HCT116 (cell line): ENCODE measurements around the gene CDC42EP3. TPM values are rescaled to one million over a fixed set of nuclear protein-coding genes. Genes with fewer than 3 reads are reported as not detected.

Experiments used
- ATAC-seq: fragments of 200-7000 bp; cut with Tn5 transposase; 2 replicates; pipeline ENCODE4 v1.9.1; 2020; ENCODE audit warnings: mild to moderate bottlenecking, moderate library complexity
- BruUV-seq: library from RNA; stranded (reverse); fragments of 400-500 nt; replicated peaks from 2 replicates; lab custom pipeline; 2021; lab: Mats Ljungman, UMichigan
- CTCF ChIA-PET: fragments of 300-600 bp; sonication (Branson Sonifier 250); formaldehyde crosslinking; loops from one replicate; lab custom pipeline; 2021; ENCODE audit warnings: antibody characterized with exemption; lab: Charles Lee
- POLR2A ChIA-PET: fragments of 300-600, 350-600 bp; sonication (Branson Sonifier 250); formaldehyde crosslinking; loops from one replicate; lab custom pipeline; 2021; ENCODE audit warnings: antibody characterized with exemption; lab: Charles Lee
- RAD21 ChIA-PET, 2 experiments: fragments of 300-600 bp; sonication (Branson Sonifier 250); formaldehyde crosslinking; loops; one replicate each; lab custom pipeline; 2023; ENCODE audit warnings: low total read pairs in 2 of 2; ENCODE audit not compliant: uncharacterized antibody in 2 of 2, unreplicated experiment in 2 of 2, low non-redundant PET in 1 of 2; lab: Charles Lee
- DNase-seq: peaks from one replicate; pipeline ENCODE4 v3.0.0-alpha.2; 2010; ENCODE audit warnings: low read depth, low spot score
- H2AFZ ChIP-seq: fragments of 200-600 bp; shearing (Covaris generic), sonication (generic); 2 replicates; pipeline ENCODE4 v1.6.1; 2017; ENCODE audit warnings: low read depth, mixed run types, mixed read lengths, antibody characterized with exemption, low read length; ENCODE audit not compliant: poor library complexity, severe bottlenecking
- H3K27ac ChIP-seq: 2 replicates; pipeline ENCODE4 v1.5.1; 2012; ENCODE audit warnings: low read depth, low read length
- H3K27me3 ChIP-seq: fragments of 200-600 bp; sonication (generic); 2 replicates; pipeline ENCODE4 v1.6.1; 2016; ENCODE audit warnings: mixed run types, low read length, mixed read lengths; ENCODE audit not compliant: insufficient read depth
- H3K36me3 ChIP-seq, 2 experiments: fragments of 200-500 bp in 1 of 2; fragments of 200-600 bp in 1 of 2; sonication (Bioruptor generic) in 1 of 2; sonication (generic) in 1 of 2; 2 replicates each; pipeline versions ENCODE4 v1.5.1 to v1.6.1; 2014 to 2016; ENCODE audit warnings: low read length in 2 of 2, inconsistent platforms in 1 of 2, mixed read lengths in 1 of 2, mixed run types in 1 of 2; ENCODE audit not compliant: insufficient read depth in 2 of 2, control insufficient read depth in 1 of 2
- H3K4me1 ChIP-seq, 2 experiments: fragments of 200-600 bp in 1 of 2; sonication (generic) in 1 of 2; 2 replicates each; pipeline versions ENCODE4 v1.5.1 to v1.6.1; 2012 to 2017; ENCODE audit warnings: low read length in 2 of 2, inconsistent platforms in 1 of 2, mild to moderate bottlenecking in 1 of 2, mixed read lengths in 1 of 2, mixed run types in 1 of 2, moderate library complexity in 1 of 2; ENCODE audit not compliant: insufficient read depth in 2 of 2, control insufficient read depth in 1 of 2
- H3K4me2 ChIP-seq: fragments of 200-600 bp; sonication (generic); 2 replicates; pipeline ENCODE4 v1.6.1; 2017; ENCODE audit warnings: mixed run types, low read length, mixed read lengths
- H3K4me3 ChIP-seq, 2 experiments: fragments of 200-600 bp in 1 of 2; sonication (generic) in 1 of 2; replicated peaks in 1 of 2; 2 replicates each; pipeline ENCODE4 v1.5.1; 2011 to 2016; ENCODE audit warnings: low read length in 2 of 2, control low read depth in 1 of 2, low read depth in 1 of 2, mild to moderate bottlenecking in 1 of 2, mixed read lengths in 1 of 2, mixed run types in 1 of 2
- H3K79me2 ChIP-seq: fragments of 200-600 bp; sonication (generic); 2 replicates; pipeline ENCODE4 v1.6.1; 2017; ENCODE audit warnings: mild to moderate bottlenecking, mixed run types, low read length, moderate library complexity, mixed read lengths; ENCODE audit not compliant: insufficient read depth
- H3K9ac ChIP-seq: fragments of 200-600 bp; sonication (generic); 2 replicates; pipeline ENCODE4 v1.6.1; 2016; ENCODE audit warnings: low read length, mixed read lengths
- H3K9me2 ChIP-seq: fragments of 200-600 bp; sonication (generic), shearing (Covaris generic); 2 replicates; pipeline ENCODE4 v1.6.1; 2017; ENCODE audit warnings: mixed run types, mild to moderate bottlenecking, moderate library complexity; ENCODE audit not compliant: insufficient read depth
- H3K9me3 ChIP-seq, 2 experiments: fragments of 200-500 bp in 1 of 2; fragments of 200-600 bp in 1 of 2; sonication (Bioruptor generic) in 1 of 2; sonication (generic) in 1 of 2; 2 replicates each; pipeline ENCODE4 v1.6.1; 2014 to 2017; ENCODE audit warnings: low read length in 2 of 2, mixed read lengths in 2 of 2, inconsistent platforms in 1 of 2, low read depth in 1 of 2, mild to moderate bottlenecking in 1 of 2, mixed run types in 1 of 2, moderate library complexity in 1 of 2; ENCODE audit not compliant: control insufficient read depth in 1 of 2, insufficient read depth in 1 of 2
- H4K20me1 ChIP-seq: fragments of 200-600 bp; sonication (generic), shearing (Covaris generic); 2 replicates; pipeline ENCODE4 v1.6.1; 2017; ENCODE audit warnings: mixed run types, mild to moderate bottlenecking, moderate library complexity; ENCODE audit not compliant: insufficient read depth
- CBX3 ChIP-seq: IDR thresholded peaks from 2 replicates; pipeline ENCODE4 v1.6.1; 2012; ENCODE audit warnings: low read depth
- ELF1 ChIP-seq: IDR thresholded peaks from 2 replicates; pipeline ENCODE4 v1.6.1; 2012; ENCODE audit warnings: low read depth, borderline replicate concordance
- EZH2 ChIP-seq: fragments of 200-600 bp; sonication (generic); IDR thresholded peaks from 2 replicates; pipeline ENCODE4 v1.6.1; 2017; ENCODE audit warnings: antibody characterized with exemption, mixed run types
- SP1 ChIP-seq: IDR thresholded peaks from 2 replicates; pipeline ENCODE4 v1.6.1; 2012; ENCODE audit warnings: low read depth
- TCF7L2 ChIP-seq: IDR thresholded peaks from 2 replicates; pipeline ENCODE4 v1.7.0; 2011; ENCODE audit warnings: borderline replicate concordance, inconsistent platforms; ENCODE audit not compliant: insufficient read depth, insufficient read length; ENCODE audit errors: extremely low read depth
- YY1 ChIP-seq: IDR thresholded peaks from 2 replicates; pipeline ENCODE4 v1.6.1; 2011; ENCODE audit warnings: low read length, low read depth, moderate library complexity, mild to moderate bottlenecking; ENCODE audit not compliant: insufficient replicate concordance; ENCODE audit errors: extremely low read depth
- ZFX ChIP-seq: fragments of 450-650 bp; IDR thresholded peaks from 2 replicates; pipeline ENCODE4 v1.6.1; 2017
- intact Hi-C: fragments of 100-400 bp; cut with micrococcal nuclease; formaldehyde crosslinking; loops from 2 replicates; pipeline ENCODE4 v1.10.0; 2022
- total RNA-seq: library from RNA; stranded (reverse); gene quantifications from one replicate; pipeline ENCODE4 v1.2.1, GENCODE V29; 2021; ENCODE audit not compliant: unreplicated experiment
- TF ChIP-seq, protein P1 (sequence below): IDR thresholded peaks from 2 replicates; pipeline ENCODE4 v1.6.1; 2012
- TF ChIP-seq, protein P2 (sequence below): IDR thresholded peaks from 2 replicates; pipeline ENCODE4 v1.6.1; 2012
- TF ChIP-seq, protein P3 (sequence below), 3 experiments: fragments of 200-600 bp in 1 of 3; sonication (generic) in 1 of 3; IDR thresholded peaks in 2 of 3; conservative IDR thresholded peaks in 1 of 3; 2 replicates each; pipeline ENCODE4 v1.5.1; 2012 to 2017; ENCODE audit warnings: low read depth in 2 of 3, low read length in 2 of 3, antibody characterized with exemption in 1 of 3, borderline replicate concordance in 1 of 3, control low read depth in 1 of 3, mild to moderate bottlenecking in 1 of 3, mixed read lengths in 1 of 3, mixed run types in 1 of 3, moderate library complexity in 1 of 3; ENCODE audit not compliant: insufficient read depth in 1 of 3

The CDC42EP3 gene
- total RNA-seq, 1 experiment from 2014 or later: 38.2 TPM

GRCh38 chr2:37601569-37601968 lies 69.9 kb downstream of the CDC42EP3 start (continued):
- TF ChIP-seq ZFX: no peak
- TF ChIP-seq, protein P1, sequence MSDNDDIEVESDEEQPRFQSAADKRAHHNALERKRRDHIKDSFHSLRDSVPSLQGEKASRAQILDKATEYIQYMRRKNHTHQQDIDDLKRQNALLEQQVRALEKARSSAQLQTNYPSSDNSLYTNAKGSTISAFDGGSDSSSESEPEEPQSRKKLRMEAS: no peak
- TF ChIP-seq, protein P2, sequence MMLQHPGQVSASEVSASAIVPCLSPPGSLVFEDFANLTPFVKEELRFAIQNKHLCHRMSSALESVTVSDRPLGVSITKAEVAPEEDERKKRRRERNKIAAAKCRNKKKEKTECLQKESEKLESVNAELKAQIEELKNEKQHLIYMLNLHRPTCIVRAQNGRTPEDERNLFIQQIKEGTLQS: no peak
- no peak for TF ChIP-seq TCF7L2
- TF ChIP-seq ELF1: no peak

DNA sequence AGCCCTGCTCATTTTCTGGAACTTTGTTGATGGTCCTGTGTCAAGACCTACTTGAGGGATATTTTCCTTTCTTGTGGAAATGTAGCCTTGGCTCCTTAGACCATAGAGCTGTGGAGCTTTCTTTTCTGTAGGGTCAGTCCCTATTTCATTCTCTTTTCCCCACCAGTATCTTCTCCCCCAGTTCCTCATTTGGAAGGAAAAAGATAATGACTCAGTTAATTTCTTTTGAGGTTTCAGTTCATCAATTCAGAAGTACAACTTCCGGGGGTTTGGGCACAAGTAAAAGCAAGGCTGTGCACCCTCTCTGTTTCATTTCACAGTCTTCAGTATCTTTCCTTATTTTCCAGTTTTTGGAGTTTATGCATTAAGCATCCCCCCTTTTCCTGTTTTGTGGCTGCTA lies 70.7 kb downstream of the CDC42EP3 start:
- H4K20me1 ChIP-seq: no peaks in the 10 kb centered on the region
- H3K36me3 ChIP-seq: no peaks in the 10 kb centered on the region
- ChIA-PET RAD21 (no interaction called here), POLR2A (no interaction called here)
- H3K9me2 ChIP-seq: no peaks in the 10 kb centered on the region
- intact Hi-C loops: no loop called here
- no peak overlapping the region for H3K4me3 ChIP-seq
- no peaks in the 10 kb centered on the region for H3K9me3 ChIP-seq
- H3K27ac ChIP-seq: no peak overlapping the region
- H3K9ac ChIP-seq: no peak overlapping the region
- H2AFZ ChIP-seq: no peak overlapping the region
- ATAC-seq (no peak), DNase-seq (no peak)
- no TSS peak for BruUV-seq
- TF ChIP-seq TCF7L2 (no peak), SP1 (no peak), EZH2 (no peak), YY1 (no peak), CBX3 (no peak)
- TF ChIP-seq, protein P3, sequence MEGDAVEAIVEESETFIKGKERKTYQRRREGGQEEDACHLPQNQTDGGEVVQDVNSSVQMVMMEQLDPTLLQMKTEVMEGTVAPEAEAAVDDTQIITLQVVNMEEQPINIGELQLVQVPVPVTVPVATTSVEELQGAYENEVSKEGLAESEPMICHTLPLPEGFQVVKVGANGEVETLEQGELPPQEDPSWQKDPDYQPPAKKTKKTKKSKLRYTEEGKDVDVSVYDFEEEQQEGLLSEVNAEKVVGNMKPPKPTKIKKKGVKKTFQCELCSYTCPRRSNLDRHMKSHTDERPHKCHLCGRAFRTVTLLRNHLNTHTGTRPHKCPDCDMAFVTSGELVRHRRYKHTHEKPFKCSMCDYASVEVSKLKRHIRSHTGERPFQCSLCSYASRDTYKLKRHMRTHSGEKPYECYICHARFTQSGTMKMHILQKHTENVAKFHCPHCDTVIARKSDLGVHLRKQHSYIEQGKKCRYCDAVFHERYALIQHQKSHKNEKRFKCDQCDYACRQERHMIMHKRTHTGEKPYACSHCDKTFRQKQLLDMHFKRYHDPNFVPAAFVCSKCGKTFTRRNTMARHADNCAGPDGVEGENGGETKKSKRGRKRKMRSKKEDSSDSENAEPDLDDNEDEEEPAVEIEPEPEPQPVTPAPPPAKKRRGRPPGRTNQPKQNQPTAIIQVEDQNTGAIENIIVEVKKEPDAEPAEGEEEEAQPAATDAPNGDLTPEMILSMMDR (IDR thresholded peaks at IDR 0.05 in 2 of 3, conservative IDR thresholded peaks at IDR 0.05 in 1 of 3; ENCODE audit: borderline replicate concordance in 1 of 3, insufficient read depth in 1 of 3, low read depth in 2 of 3, low read length in 2 of 3): no peak
- TF ChIP-seq, all 23 proteins: peak for 0
- Histone ChIP-seq H3K79me2 (no peaks in the 10 kb centered on the region), H3K27me3 (no peaks in the 10 kb centered on the region), H3K4me2 (no peak overlapping the region), H3K4me1 (peaks cover 0 to 3% of the 10 kb centered on the region in 2 experiments; a peak in 1 of 4 replicates)
- CTCF ChIA-PET: no interaction called here
